GM19468 (cell line): ENCODE data around the gene PPP1R1A.

Experiments used
- ATAC-seq: cut with Tn5 transposase; IDR thresholded peaks from one replicate; pipeline ENCODE4 v1.9.1; 2021; ENCODE audit warnings: mild to moderate bottlenecking, moderate library complexity, moderate number of reproducible peaks; ENCODE audit not compliant: unreplicated experiment; ENCODE audit errors: extremely low read depth

The PPP1R1A gene

DNA sequence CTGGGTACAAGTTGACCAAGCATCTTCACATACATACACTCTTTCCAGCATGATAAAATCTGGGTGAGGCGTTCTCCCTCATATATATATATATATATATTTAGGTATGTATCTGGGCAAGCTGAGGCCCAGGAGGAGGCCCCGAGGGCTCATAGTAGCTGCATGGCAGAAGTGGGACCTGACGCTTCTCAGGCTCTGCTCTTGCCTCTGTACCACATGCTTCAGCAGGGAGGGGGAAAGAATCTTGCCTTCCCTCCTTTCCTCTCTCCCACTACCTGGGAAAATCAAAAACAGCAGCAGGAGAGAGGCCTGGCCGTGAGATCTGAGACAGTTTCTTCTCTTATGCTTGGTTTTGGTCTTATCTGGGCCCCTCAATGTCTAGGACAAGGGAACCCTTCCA lies 9.2 kb downstream of the PPP1R1A start:
- ATAC-seq = no peak

DNA sequence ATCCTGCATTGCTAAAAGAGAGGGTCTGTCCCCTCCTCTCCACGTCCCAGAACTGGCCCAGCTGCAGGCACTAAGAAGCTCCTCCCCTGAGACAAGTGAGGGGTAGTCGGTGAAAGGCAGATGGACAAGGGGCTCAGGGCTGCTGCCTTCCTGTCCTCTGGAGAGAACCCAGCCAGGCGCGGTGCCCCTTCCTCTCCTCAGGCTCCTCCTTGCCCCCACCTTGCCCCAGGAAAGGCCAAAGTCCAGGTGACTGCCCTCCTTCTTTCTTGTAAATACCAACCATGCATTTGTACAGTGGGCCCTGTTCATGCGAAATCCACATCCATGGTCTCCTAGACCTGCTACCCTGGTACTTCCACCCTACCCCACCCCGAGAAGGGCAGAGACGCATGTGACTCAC lies 9.7 kb downstream of the PPP1R1A start:
- no peak for ATAC-seq

DNA sequence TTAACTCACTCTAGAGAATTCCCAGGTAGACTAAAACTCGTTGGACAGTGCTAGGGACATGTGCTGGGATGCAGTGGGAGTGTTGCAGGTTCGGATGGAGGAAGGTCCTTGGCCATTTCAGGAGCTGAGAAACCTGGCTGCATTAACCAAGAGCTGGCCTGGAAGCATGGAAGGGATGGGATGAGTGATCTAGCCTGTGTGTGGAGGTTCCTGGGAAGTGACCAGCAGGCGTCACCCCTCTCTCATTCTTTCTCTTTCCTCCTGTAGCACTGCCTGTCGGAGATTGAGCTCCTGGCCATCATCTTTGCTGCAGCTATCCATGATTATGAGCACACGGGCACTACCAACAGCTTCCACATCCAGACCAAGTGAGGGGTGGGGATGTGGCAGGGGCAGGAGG lies 15.6 kb downstream of the PPP1R1A start:
- no peak for ATAC-seq

DNA sequence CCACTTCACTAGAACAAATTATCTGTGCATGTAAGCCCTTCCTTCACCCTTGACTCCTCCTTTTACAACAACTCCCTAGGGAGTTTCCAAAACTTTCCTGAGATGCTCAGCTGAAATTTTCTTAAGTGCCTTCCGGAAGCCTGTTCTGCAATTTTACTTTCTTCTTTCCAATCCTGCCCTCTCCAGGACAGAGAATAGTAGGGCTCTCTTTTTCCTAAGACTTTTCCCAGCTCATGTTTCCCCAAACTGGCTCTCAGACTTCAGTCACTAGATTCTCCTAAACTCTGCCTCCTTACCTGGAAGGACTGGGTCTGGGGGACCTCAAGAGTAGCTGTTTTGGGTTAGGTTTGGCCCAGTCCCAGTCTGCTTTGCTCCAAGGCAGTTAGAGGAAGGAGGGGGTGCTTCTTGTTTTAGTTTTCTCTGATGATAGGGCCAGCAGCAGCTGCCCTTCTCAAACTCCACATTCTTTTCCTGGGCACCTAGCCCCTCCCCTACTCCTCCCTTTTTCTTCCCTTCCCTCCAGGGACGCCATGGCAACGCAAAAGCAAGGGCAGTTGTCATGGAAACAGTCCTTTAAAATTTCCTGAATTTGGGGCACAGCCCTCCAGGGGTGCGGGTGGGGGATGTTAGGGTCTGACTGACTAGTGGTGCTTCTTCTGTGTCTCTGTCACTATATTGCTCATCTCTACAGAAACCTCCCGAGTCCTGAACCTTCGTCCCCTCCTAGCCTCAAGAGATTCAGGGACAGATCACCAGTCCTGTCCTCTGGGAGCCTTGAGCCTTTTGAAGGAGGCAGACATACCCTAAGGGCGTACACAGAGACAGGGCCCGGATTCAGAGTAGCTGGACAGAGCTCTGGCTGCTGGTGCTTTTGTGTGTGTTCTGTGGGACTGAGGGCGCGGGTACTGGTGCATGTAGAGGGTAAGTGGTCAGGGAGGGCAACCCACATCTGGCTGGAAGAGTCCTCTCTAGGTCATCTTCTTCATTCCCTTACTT lies 17.0 kb downstream of the PPP1R1A start:
- ATAC-seq = no peak

DNA sequence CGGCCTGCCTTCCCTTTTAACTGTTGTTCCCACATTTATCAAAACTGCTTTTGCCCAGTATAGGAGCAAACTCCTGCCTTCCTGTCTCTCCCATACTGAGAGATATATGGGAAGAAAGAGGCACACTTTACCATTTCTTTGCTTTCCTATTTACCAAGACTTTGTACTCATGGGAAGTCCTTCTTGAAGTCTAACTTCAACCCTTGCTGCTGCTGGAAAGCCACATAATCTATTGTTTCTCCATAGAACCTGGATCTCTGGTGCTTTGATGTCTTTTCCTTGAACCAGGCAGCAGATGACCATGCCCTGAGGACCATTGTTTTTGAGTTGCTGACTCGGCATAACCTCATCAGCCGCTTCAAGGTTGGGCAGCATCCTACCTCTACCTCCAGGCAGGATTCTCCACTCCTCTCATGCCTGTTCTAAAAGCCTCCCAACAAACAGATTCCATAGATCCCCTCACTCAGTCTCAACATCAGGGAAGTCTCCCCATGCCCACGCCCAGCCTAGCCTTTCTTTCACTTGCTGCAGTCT lies 18.4 kb downstream of the PPP1R1A start:
- no peak for ATAC-seq

DNA sequence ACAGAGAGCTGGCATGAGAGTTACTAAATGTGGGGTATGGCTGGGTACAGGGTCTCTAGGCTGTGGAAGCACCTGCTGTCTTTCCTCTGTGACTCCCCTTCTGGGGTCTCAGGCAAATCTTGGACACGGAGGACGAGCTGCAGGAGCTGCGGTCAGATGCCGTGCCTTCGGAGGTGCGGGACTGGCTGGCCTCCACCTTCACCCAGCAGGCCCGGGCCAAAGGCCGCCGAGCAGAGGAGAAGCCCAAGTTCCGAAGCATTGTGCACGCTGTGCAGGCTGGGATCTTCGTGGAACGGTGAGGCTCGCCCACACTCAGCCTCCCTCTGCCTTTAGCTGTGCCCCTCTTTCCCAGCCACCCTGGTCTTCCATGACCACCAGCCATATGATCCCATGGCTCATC lies 19.4 kb downstream of the PPP1R1A start:
- no peak for ATAC-seq

DNA sequence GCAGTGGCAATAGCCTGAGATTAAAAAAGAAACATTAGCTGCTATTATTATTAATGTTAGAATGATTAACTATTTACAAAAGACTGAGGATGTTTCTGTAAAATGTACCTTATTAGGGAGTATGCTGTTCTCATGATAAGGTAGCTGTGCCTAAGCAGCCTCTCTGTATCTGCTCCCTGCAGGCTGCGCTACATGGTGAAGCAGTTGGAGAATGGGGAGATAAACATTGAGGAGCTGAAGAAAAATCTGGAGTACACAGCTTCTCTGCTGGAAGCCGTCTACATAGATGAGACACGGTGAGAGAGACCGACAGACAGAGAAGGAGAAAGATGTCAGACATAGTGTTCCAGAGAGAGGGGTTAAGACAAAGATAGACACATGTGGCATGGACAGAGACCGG lies 21.7 kb downstream of the PPP1R1A start:
- ATAC-seq = no peak

DNA sequence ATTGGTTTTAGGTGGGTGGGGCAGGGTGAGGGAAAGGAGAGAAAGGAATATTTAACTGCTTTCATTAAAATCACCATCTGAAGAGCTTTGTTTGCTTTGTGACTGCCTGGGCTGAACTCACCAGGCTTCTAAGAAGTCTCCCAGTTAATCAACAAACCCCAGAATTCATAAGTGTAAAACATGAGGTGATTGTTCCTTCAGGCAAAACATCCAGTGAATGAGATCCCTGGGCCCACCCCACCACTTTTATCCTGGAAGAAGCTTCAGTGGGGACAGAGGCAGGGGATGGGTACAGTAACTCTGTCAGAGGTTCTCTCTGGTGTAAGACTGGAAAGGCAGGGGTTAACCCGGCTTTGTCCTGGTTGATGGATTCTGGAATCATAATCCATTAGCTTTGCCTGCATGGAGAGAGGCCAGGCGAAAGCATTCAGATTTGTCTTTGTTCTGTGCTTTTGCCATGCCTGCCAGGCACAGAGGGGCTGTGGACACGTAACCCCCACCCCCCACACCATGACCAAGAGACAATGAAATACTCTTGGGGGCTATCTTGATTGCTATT lies 22.4 kb downstream of the PPP1R1A start:
- no peak for ATAC-seq

DNA sequence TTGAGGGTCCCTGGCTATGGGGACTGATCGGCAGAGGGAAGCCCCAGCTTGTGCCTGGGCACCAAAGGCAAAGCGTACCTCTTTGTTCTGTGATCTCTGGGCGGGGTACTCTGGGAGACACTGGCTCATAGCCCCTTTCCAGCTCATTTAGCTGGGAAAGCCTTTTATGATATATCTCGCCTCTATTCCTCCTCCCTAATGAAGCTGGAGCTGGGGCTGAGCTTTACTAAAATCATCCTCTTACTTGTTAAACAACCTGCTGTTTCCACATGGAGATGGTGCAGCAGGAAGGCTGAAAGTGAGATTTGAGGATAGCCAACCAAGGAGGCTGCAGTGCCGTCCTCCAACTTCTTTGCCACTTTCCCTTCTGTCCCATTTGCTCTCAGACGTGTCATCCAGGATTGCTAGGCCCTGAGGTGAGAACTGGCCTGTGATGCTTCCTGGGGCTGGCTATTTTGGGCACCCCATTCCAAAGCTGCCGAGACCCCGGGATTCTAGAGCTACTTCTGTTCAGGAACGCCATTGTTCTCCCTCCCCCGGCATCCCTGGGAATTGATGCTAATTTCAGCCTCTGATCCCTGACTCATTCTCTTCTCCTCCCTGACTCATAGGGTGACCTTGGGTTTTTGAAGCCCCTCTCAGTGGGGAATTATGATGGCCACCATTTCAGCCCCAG lies 23.0 kb downstream of the PPP1R1A start:
- no peak for ATAC-seq

DNA sequence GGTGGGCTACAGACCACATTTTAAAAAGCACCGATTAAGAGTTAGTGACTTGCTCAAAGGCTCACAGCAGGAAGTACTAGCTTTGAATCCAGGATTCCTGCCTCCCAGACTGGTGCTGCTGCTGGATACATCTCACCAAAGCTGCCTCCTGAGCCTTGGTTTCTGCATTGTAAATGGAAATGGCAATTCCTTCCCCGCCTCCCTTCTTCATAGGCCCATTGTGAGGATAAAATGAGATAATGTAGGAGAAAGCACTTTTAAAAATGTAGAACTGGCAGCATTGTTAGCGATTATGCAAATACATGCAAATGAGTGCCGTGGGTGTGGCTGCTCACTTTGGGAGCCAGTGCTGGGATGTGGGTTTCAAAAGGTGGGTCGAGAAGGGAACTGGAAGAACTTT lies 23.7 kb downstream of the PPP1R1A start:
- no peak for ATAC-seq

DNA sequence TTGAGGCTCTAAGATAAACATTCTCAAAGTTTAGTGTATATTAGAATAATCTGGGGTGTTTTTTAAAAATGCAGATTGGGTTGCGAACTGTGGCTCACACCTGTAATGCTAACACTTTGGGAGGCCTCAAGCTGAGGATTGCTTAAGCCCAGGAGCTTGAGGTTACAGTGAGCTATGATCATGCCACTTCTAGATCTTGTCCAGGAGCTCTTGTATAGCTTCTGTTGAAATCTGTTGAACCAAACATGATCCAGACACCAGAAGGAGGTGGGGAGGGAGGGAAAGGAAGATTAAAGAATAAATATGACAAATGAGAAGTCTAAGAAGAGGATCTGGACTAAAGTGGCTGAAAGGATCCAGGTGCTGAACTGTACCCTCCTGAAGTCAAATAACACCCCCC lies 24.7 kb downstream of the PPP1R1A start:
- no peak for ATAC-seq

DNA sequence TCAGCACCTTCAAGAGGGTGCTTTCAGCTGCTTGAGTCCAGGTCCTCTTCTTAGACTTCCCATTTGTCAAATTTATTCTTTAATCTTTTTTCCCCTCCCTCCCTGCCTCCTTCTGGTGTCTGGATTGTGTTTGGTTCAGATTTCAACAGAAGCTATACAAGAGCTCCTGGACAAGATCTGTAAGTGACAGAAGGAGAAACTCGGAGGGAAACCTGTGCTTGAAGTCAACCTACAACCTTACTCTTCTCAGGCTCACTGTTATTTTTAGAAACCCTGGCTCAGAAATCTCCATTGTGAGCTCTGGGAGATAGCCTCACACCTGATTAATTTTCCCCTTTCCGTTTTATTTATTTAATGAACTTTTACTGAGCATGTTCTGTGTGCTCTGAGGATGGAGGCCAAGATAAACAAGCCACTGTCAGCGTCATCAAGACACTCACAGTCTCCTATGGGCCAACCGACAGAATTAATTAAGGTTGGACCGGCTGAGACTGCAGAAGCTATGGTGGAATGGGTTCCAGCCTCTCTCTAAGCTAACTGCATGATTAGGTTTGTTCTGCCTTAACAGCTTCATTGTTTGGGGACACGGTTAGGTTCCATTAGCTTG lies 25.6 kb downstream of the PPP1R1A start:
- no peak for ATAC-seq

DNA sequence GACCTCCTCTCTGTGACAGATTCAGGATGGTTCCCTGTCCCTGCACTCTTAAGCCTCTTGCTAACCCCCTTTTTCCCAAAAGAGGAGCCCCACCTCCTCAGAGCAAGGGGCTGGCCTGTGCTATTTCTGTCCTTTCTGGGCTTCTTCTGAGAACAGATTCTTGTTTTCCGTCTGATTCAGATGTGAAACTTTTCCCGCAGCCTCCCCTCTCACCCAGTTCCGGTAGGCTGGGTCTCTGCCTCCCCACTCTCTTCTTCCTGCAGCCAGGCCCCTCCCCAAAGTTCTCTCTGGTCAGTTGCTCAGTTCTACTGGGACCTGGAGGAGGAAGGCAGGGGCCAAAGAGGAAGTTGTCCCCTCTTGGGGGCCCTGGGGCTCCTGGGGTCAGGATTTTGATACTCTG lies 27.3 kb downstream of the PPP1R1A start:
- no peak for ATAC-seq

DNA sequence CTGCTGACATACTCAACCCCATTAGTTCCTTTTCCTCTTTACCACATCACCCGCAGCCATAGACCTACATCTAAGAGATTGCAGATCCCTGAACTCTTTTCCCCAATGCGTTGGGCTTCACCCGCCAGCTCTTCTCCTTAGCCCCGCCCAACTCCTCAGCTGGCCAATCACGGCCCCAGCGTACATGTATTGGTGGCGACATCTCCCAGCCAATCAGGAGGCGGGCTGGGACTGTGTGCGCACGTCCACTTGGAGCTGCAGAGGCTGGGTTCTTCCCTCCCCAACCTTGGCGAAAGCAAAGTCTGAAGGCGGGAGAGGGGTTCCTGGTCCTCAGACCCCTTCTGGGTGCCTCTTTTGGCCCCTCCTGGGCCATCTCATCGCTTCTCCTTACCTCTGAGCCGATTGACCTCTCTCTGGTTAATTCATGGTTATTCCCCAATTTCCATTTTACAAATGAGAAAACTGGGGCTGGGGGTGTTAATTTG lies 28.0 kb downstream of the PPP1R1A start:
- no peak for ATAC-seq

DNA sequence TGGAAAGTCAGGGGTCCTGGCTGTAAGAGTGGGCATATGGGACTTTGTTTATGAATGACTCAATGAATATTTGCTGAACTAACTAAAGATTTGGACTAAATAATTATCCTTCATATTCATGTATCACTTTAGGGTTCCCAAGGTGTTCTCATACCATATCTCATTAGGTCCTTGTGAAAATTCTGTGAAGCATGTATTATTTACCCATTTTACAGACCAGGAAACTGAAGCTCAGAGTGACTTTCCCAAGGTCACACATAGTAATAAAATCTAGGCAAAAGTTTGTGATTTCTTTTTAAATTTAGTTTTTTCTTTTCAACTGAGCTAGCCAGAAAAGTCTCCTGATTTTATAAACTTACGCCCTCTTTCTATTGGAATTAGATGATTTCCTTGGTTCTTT lies 29.7 kb downstream of the PPP1R1A start:
- ATAC-seq = no peak

DNA sequence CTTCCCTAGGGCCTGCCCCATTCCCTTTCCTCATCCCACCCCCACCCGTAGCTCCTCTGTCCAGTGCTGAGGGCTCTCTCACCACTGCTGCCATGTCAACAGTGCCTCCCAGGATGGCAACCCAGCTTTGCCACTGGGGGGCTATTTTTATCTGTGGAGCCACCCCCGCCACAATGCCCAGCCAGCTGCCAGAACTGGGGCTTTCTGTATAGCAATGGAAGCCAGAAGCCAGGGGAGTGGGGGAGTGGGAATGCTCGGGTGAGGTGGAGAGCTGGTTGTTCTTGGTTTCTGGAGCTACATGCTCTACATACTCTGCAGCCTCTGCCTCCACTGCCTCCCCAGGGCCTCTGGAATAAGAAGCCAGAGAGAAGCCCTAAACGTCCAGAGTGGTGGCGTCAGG lies 30.1 kb downstream of the PPP1R1A start:
- ATAC-seq = no peak

DNA sequence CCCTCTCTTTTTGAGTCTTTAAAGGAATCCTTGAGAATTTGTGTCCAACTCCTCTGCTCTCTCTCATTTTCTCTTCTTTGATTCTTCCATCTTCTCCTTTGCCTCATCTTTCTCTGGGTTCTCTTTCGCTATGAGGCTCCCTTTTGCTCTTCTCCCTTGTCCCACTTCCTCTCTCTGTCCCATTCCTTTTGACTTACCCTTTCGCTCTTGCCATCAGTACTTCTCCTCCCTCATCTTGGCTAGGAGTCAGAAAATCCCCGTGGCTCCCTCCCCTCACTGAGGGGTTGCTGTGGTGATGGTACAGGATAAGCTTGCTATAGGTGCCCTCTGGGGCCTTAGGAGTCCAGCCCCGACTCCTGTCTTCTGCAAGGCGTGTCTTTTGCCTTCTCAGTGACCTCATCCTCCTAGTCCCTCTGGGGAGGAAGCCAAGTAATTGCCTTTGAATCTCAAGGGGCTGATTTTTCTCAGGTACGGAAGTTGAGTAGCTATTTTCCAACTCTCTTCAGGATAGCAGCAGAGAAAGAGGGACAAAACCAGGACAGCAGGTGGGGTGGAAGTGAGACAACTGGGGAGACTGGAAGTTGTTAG lies 32.7 kb downstream of the PPP1R1A start:
- no peak for ATAC-seq

DNA sequence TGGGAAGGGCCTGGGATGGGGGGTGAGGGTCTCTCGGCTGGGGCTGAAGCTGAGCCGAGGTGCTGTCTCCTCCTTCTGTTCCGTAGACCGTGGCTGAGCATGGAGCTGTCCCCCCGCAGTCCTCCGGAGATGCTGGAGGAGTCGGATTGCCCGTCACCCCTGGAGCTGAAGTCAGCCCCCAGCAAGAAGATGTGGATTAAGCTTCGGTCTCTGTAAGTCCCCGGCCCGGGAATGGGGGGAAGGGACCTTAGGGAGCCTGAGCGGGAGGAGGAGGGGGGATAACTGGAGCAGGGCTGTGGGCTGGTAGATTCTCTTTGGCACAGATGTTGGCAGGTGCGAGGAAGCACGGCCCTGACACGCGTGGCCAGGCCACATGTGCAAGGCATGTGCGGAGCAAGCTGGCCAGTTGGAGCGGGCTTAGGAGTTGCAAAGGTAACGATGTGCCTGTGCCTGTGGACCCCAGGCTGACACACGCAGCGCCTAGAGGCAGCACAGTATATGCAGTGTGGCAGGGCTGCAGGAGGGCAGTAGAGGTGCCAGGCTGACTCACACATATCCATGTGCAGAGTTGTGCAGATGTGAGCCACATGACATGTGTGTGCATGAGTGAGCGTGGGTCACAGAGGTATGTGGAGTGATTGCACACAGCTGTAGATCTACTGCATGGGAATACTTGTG lies 38.5 kb downstream of the PPP1R1A start:
- no peak for ATAC-seq

DNA sequence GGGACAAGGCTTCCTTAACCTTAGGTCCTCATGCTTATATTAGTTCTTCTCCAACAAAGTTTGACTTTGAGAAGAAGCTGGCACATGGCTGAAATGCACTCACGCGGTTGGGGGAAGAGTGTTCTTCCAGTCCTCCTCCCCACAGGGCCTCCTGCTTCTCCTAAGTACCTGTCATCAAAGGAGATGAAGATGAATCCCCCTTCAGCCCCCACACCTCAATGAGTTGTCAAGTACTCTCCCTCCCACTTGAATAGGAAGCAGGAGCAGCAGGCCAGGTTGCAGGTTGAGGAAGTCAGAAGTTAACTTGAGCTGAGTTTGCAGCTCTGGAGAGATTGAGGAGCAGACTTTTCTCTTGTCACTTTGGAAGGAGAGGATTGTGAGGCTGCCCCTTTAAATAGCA lies 41.9 kb downstream of the PPP1R1A start:
- ATAC-seq = no peak

DNA sequence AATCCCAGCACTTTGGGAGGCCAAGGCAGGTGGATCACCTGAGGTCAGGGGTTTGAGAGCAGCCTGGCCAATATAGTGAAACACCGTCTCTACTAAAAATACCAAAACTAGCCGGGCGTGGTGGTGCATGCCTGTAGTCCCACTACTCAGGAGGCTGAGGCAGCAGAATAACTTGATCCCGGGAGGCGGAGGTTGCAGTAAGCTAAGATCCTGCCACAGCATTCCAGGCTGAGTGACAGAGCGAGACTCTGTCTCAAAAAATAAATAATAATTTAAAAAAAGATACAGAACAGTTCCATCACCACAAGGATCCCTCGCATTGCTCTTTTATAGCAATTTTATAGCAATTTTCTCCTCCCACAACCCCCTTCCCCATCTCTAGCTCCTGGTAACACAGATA lies 43.7 kb downstream of the PPP1R1A start:
- ATAC-seq = no peak
